Nephron (organoid): ENCODE data around the gene OR51G1.
"Not testable (repeated sequence)": the region's sequence is repeated elsewhere in the genome, so short reads cannot be mapped to it uniquely, and the experiment has no call there.

ENCODE experiments used
- H3K27ac Mint-ChIP-seq, 3 experiments: 2 replicates each; pipeline ENCODE4 v1.8.0; 2020; ENCODE audit warnings: mixed read lengths in 3 of 3, mild to moderate bottlenecking in 2 of 3, moderate library complexity in 1 of 3
- H3K27me3 Mint-ChIP-seq: 2 replicates; pipeline ENCODE4 v1.8.0; 2021; ENCODE audit warnings: low read depth, mild to moderate bottlenecking, moderate library complexity, mixed read lengths
- H3K36me3 Mint-ChIP-seq: 2 replicates; pipeline ENCODE4 v1.8.0; 2020; ENCODE audit warnings: low read depth, mixed read lengths
- H3K4me1 Mint-ChIP-seq: 2 replicates; pipeline ENCODE4 v1.8.0; 2020; ENCODE audit warnings: mixed read lengths
- H3K4me3 Mint-ChIP-seq, 3 experiments: 2 replicates each; pipeline ENCODE4 v1.8.0; 2020; ENCODE audit warnings: mild to moderate bottlenecking in 3 of 3, mixed read lengths in 3 of 3, moderate library complexity in 2 of 3
- H3K9me3 Mint-ChIP-seq: 2 replicates; pipeline ENCODE4 v1.8.0; 2020; ENCODE audit warnings: mixed read lengths
- TF ChIP-seq, protein P1 (sequence below), 3 experiments: fragments of 200-600 bp; sonication (generic); IDR thresholded peaks; one replicate each; pipeline ENCODE4 v1.5.0; 2021; ENCODE audit warnings: antibody characterized with exemption in 3 of 3; ENCODE audit not compliant: unreplicated experiment in 3 of 3

OR51G1 gene, protein sequence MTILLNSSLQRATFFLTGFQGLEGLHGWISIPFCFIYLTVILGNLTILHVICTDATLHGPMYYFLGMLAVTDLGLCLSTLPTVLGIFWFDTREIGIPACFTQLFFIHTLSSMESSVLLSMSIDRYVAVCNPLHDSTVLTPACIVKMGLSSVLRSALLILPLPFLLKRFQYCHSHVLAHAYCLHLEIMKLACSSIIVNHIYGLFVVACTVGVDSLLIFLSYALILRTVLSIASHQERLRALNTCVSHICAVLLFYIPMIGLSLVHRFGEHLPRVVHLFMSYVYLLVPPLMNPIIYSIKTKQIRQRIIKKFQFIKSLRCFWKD

DNA sequence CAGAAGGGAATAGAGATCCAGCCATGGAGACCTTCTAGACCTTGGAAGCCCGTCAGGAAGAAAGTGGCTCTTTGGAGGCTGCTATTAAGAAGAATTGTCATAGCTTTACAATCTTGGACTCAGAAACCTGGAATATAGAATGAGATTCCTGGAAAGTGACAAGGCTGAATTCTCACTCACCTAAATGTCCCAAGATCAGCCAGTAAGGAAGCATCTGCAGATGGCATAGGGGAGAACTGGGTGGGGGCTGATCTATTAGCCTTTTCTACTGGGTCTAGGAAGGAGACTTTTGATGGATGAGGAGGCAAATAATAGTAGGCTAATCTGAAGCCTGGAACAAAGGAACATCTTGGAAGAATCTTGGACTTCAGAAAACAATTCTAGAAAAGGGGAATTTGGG is at the start of gene OR51G1:
OR51G1 (minus strand) TSS at position 101 of the 400 bp plus-strand sequence; CDS start at position 101, 0 bp downstream.
- no peak within 1 kb of the TSS for H3K27ac Mint-ChIP-seq
- H3K36me3 Mint-ChIP-seq, result no peaks in the 10 kb centered on the region
- no peak within 1 kb of the TSS for H3K4me3 Mint-ChIP-seq
- H3K9me3 Mint-ChIP-seq, result no peaks in the 10 kb centered on the region
- no peaks in the 10 kb centered on the region for H3K27me3 Mint-ChIP-seq
- TF ChIP-seq, protein P1, sequence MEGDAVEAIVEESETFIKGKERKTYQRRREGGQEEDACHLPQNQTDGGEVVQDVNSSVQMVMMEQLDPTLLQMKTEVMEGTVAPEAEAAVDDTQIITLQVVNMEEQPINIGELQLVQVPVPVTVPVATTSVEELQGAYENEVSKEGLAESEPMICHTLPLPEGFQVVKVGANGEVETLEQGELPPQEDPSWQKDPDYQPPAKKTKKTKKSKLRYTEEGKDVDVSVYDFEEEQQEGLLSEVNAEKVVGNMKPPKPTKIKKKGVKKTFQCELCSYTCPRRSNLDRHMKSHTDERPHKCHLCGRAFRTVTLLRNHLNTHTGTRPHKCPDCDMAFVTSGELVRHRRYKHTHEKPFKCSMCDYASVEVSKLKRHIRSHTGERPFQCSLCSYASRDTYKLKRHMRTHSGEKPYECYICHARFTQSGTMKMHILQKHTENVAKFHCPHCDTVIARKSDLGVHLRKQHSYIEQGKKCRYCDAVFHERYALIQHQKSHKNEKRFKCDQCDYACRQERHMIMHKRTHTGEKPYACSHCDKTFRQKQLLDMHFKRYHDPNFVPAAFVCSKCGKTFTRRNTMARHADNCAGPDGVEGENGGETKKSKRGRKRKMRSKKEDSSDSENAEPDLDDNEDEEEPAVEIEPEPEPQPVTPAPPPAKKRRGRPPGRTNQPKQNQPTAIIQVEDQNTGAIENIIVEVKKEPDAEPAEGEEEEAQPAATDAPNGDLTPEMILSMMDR (IDR thresholded peaks at IDR 0.05; ENCODE audit: unreplicated experiment in 3 of 3), result no peak
- H3K4me1 Mint-ChIP-seq, result no peaks in the 10 kb centered on the region

DNA sequence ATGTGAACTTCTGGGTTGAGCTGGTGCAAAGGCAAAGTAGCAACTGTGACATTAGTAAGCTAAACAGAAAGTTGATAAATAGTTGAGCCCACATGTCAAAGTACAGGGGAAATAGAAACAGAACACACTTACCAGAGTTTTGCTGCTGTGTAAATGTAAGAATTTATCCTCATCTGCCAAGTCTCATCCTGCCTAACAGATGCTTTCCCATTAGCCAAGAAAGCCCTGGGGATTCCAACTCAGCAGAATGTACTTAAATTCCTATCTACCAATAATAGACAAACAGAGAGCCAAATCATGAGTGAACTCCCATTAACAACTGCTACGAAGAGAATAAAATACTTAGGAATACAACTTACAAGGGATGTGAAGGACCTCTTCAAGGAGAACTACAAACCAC is 38.7 kb upstream of the OR51G1 start:
- H3K36me3 Mint-ChIP-seq, result no peaks in the 10 kb centered on the region
- H3K27ac Mint-ChIP-seq, result no peak overlapping the region
- H3K4me3 Mint-ChIP-seq, result no peak overlapping the region
- no peaks in the 10 kb centered on the region for H3K27me3 Mint-ChIP-seq
- H3K9me3 Mint-ChIP-seq, result peaks cover 11% of the 10 kb centered on the region
- peaks cover 6% of the 10 kb centered on the region for H3K4me1 Mint-ChIP-seq
- TF ChIP-seq, protein P1 (IDR thresholded peaks at IDR 0.05; ENCODE audit: unreplicated experiment in 3 of 3), result no peak

DNA sequence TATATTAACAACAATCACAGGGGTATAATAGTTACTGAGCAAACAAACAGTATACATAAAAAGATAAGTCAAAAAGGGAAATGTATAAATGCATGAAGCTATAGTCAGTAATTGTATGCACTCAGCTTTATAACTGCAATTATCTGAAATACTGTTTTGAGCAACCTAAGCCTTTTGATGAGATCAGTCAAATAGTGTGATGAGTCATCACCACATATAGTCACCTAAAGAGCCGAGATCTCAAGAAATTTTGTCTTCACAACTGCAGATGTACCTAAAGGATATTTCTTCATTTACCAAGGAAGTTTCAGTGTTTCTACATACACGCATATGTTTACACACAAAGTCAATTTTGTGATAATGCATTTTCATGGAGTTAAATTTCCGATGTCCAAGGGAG is 36.7 kb upstream of the OR51G1 start:
- Mint-ChIP-seq H3K9me3 (peaks cover 11% of the 10 kb centered on the region), H3K27me3 (no peaks in the 10 kb centered on the region), H3K27ac (no peak overlapping the region), H3K4me1 (peaks cover 6% of the 10 kb centered on the region), H3K4me3 (no peak overlapping the region), H3K36me3 (no peaks in the 10 kb centered on the region)
- TF ChIP-seq, protein P1 (IDR thresholded peaks at IDR 0.05; ENCODE audit: unreplicated experiment in 3 of 3), result no peak

DNA sequence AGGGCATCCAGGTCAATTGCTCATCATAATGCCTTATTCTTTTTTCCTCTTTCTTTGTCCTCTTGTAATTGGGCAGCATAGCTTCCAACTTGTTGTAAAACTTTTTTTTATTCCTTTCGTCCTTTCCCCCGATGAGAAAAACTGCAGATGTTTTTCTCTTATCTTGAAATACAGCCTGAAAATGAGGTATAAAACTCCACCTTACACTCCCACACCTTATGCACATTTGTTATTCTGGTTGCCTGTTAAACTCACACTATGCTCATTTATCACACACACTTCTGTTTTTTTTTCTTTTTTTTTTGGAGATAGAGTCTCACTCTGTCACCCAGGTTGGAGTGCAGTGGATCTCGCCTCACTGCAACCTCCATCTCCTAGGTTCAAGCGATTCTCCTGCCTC is 33.3 kb upstream of the OR51G1 start:
- Mint-ChIP-seq H3K27ac (no peak overlapping the region), H3K4me3 (no peak overlapping the region), H3K27me3 (no peaks in the 10 kb centered on the region), H3K36me3 (no peaks in the 10 kb centered on the region), H3K4me1 (no peaks in the 10 kb centered on the region), H3K9me3 (peaks cover 2% of the 10 kb centered on the region)
- TF ChIP-seq, protein P1 (IDR thresholded peaks at IDR 0.05; ENCODE audit: unreplicated experiment in 3 of 3), result no peak

DNA sequence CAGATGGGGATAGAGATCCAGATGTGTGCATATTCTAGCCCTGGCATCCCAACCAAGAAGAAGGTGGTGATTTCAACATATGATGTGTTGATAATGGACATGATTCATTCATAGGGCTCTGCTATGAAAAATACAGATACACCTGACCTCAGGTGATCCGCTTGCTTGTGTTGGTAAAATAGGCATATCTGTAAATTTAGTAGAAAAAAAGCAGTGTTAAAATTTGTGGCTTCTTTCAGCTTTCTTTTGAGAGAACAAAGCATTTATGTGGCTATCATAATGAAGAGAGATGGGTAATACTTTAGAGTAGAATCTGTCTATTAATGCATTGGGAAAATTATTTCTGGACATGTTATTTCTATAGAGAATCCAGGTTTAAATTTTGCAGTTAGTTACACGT is 31.5 kb upstream of the OR51G1 start, which contains the start of gene OR51A2:
OR51A2 (minus strand) TSS at position 101 of the 400 bp plus-strand sequence; CDS start at position 101, 0 bp downstream.
- not testable (repeated sequence) for H3K9me3 Mint-ChIP-seq, H3K4me3 Mint-ChIP-seq, H3K4me1 Mint-ChIP-seq, H3K36me3 Mint-ChIP-seq, H3K27me3 Mint-ChIP-seq, H3K27ac Mint-ChIP-seq

DNA sequence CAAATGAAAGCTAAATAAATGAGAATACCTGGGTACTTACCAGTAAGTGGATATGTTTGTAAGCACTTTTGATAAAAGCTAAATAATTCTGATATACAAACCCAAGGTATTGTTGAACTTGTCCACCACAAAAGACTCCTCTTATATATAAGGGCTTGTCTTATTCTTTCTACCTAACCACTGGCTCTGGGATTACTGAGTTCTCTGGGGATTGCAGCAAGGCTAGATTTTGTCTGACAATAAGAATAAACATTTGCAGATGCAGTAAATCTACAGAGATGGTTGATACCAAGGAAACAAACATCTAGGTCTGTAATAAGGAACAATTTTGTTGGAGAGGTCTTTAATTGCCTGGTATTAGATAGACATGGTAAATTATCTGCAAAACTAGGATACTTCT is 23.4 kb upstream of the OR51G1 start, which contains the start of gene OR51A4:
OR51A4 (minus strand) TSS at position 101 of the 400 bp plus-strand sequence. CDS start 505 bp downstream, outside the sequence.
- H3K36me3 Mint-ChIP-seq, result no peaks in the 10 kb centered on the region

More for the DNA sequence above, 23.4 kb upstream of the OR51G1 start, which contains the start of gene OR51A4:
- no peaks in the 10 kb centered on the region for H3K9me3 Mint-ChIP-seq
- H3K4me3 Mint-ChIP-seq, result no peak within 1 kb of the TSS
- TF ChIP-seq, protein P1 (IDR thresholded peaks at IDR 0.05; ENCODE audit: unreplicated experiment in 3 of 3), result no peak
- no peaks in the 10 kb centered on the region for H3K4me1 Mint-ChIP-seq
- no peak within 1 kb of the TSS for H3K27ac Mint-ChIP-seq
- H3K27me3 Mint-ChIP-seq, result no peaks in the 10 kb centered on the region
